WTC11 (cell line): ENCODE results near the gene CHRM2.

Experiments used
- CBFB ChIP-seq: sonication (generic); formaldehyde crosslinking; IDR thresholded peaks from 2 replicates; pipeline ENCODE4 v1.8.1; 2022; ENCODE audit warnings: mild to moderate bottlenecking, low read depth, missing genetic modification reagents
- FOXP1 ChIP-seq: sonication (generic); formaldehyde crosslinking; IDR thresholded peaks from 2 replicates; pipeline ENCODE4 v1.8.0; 2022; ENCODE audit warnings: missing genetic modification reagents, mild to moderate bottlenecking, moderate library complexity, borderline replicate concordance
- JUN ChIP-seq: sonication (generic); formaldehyde crosslinking; IDR thresholded peaks from 2 replicates; pipeline ENCODE4 v1.8.0; 2023; ENCODE audit warnings: mild to moderate bottlenecking, missing genetic modification reagents
- NR2C2 ChIP-seq: sonication (generic); formaldehyde crosslinking; IDR thresholded peaks from 2 replicates; pipeline ENCODE4 v1.8.0; 2022; ENCODE audit warnings: mild to moderate bottlenecking, missing genetic modification reagents
- SMAD4 ChIP-seq: sonication (generic); formaldehyde crosslinking; IDR thresholded peaks from 2 replicates; pipeline ENCODE4 v1.8.0; 2022; ENCODE audit warnings: mild to moderate bottlenecking, missing genetic modification reagents
- ZNF232 ChIP-seq: sonication (generic); formaldehyde crosslinking; IDR thresholded peaks from 2 replicates; pipeline ENCODE4 v1.8.0; 2022; ENCODE audit warnings: mild to moderate bottlenecking, missing genetic modification reagents
- TF ChIP-seq, protein P1 (sequence below): fragments of 200-600 bp; IDR thresholded peaks from 2 replicates; pipeline ENCODE4 v1.8.0; 2022; ENCODE audit warnings: antibody characterized with exemption
- TF ChIP-seq, protein P2 (sequence below): sonication (generic); formaldehyde crosslinking; conservative IDR thresholded peaks from 2 replicates; pipeline ENCODE4 v1.8.1; 2022; ENCODE audit warnings: mild to moderate bottlenecking, missing genetic modification reagents
- TF ChIP-seq, protein P3 (sequence below): sonication (generic); formaldehyde crosslinking; IDR thresholded peaks from 2 replicates; pipeline ENCODE4 v1.8.1; 2022; ENCODE audit warnings: low read depth, mild to moderate bottlenecking, moderate library complexity, missing genetic modification reagents, borderline replicate concordance
- TF ChIP-seq, protein P4 (sequence below): sonication (generic); formaldehyde crosslinking; IDR thresholded peaks from 2 replicates; pipeline ENCODE4 v1.8.1; 2023; ENCODE audit warnings: mild to moderate bottlenecking, missing genetic modification reagents, borderline replicate concordance
- TF ChIP-seq, protein P5 (sequence below): fragments of 250-450 bp; sonication (Bioruptor Pico); IDR thresholded peaks from 2 replicates; pipeline ENCODE4 v1.8.0; 2021; ENCODE audit warnings: mild to moderate bottlenecking

DNA sequence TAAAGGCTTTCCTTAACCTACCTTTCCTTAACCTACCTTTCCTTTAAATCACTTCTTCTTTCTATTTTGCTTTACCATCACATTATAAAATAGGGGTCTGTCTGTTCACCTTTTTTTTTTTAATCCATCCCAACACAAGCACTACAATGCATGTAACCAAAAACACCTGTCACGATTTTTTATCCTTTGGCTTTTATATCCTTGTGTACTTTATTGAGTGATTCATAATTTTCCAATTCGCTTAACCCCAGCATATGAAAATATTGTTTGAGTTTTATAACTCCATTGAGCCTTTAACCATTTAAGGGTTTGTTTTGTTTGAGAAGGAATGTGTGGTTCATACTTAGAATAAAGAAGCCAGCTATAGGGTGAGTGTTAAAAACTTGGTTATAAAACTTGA lies 132.2 kb downstream of the CHRM2 start:
- TF ChIP-seq, protein P1, sequence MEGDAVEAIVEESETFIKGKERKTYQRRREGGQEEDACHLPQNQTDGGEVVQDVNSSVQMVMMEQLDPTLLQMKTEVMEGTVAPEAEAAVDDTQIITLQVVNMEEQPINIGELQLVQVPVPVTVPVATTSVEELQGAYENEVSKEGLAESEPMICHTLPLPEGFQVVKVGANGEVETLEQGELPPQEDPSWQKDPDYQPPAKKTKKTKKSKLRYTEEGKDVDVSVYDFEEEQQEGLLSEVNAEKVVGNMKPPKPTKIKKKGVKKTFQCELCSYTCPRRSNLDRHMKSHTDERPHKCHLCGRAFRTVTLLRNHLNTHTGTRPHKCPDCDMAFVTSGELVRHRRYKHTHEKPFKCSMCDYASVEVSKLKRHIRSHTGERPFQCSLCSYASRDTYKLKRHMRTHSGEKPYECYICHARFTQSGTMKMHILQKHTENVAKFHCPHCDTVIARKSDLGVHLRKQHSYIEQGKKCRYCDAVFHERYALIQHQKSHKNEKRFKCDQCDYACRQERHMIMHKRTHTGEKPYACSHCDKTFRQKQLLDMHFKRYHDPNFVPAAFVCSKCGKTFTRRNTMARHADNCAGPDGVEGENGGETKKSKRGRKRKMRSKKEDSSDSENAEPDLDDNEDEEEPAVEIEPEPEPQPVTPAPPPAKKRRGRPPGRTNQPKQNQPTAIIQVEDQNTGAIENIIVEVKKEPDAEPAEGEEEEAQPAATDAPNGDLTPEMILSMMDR: no peak
- TF ChIP-seq, protein P2, sequence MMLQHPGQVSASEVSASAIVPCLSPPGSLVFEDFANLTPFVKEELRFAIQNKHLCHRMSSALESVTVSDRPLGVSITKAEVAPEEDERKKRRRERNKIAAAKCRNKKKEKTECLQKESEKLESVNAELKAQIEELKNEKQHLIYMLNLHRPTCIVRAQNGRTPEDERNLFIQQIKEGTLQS (CRISPR knock-in tag): no peak
- no peak for TF ChIP-seq CBFB (CRISPR knock-in tag)
- TF ChIP-seq ZNF232 (CRISPR knock-in tag): no peak
- no peak for TF ChIP-seq JUN (CRISPR knock-in tag)
- TF ChIP-seq SMAD4: no peak
- no peak for TF ChIP-seq FOXP1 (CRISPR knock-in tag)
- TF ChIP-seq, protein P3, sequence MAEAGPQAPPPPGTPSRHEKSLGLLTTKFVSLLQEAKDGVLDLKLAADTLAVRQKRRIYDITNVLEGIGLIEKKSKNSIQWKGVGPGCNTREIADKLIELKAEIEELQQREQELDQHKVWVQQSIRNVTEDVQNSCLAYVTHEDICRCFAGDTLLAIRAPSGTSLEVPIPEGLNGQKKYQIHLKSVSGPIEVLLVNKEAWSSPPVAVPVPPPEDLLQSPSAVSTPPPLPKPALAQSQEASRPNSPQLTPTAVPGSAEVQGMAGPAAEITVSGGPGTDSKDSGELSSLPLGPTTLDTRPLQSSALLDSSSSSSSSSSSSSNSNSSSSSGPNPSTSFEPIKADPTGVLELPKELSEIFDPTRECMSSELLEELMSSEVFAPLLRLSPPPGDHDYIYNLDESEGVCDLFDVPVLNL (CRISPR knock-in tag): no peak
- TF ChIP-seq NR2C2: no peak
- TF ChIP-seq, protein P4, sequence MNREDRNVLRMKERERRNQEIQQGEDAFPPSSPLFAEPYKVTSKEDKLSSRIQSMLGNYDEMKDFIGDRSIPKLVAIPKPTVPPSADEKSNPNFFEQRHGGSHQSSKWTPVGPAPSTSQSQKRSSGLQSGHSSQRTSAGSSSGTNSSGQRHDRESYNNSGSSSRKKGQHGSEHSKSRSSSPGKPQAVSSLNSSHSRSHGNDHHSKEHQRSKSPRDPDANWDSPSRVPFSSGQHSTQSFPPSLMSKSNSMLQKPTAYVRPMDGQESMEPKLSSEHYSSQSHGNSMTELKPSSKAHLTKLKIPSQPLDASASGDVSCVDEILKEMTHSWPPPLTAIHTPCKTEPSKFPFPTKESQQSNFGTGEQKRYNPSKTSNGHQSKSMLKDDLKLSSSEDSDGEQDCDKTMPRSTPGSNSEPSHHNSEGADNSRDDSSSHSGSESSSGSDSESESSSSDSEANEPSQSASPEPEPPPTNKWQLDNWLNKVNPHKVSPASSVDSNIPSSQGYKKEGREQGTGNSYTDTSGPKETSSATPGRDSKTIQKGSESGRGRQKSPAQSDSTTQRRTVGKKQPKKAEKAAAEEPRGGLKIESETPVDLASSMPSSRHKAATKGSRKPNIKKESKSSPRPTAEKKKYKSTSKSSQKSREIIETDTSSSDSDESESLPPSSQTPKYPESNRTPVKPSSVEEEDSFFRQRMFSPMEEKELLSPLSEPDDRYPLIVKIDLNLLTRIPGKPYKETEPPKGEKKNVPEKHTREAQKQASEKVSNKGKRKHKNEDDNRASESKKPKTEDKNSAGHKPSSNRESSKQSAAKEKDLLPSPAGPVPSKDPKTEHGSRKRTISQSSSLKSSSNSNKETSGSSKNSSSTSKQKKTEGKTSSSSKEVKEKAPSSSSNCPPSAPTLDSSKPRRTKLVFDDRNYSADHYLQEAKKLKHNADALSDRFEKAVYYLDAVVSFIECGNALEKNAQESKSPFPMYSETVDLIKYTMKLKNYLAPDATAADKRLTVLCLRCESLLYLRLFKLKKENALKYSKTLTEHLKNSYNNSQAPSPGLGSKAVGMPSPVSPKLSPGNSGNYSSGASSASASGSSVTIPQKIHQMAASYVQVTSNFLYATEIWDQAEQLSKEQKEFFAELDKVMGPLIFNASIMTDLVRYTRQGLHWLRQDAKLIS (CRISPR knock-in tag): no peak
- TF ChIP-seq, protein P5, sequence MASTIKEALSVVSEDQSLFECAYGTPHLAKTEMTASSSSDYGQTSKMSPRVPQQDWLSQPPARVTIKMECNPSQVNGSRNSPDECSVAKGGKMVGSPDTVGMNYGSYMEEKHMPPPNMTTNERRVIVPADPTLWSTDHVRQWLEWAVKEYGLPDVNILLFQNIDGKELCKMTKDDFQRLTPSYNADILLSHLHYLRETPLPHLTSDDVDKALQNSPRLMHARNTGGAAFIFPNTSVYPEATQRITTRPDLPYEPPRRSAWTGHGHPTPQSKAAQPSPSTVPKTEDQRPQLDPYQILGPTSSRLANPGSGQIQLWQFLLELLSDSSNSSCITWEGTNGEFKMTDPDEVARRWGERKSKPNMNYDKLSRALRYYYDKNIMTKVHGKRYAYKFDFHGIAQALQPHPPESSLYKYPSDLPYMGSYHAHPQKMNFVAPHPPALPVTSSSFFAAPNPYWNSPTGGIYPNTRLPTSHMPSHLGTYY: no peak
